Fibroblast of the conjunctiva (primary cell): ENCODE data around the gene FAM227A.
"Not testable (repeated sequence)": the region's sequence is repeated elsewhere in the genome, so short reads cannot be mapped to it uniquely, and the experiment has no call there.

Experiments
- DNase-seq: peaks from one replicate; pipeline ENCODE4 v3.0.0-alpha.2; 2010; ENCODE audit warnings: low read depth

FAM227A gene

GRCh38 chr22:38611559-38611958, 44.6 kb downstream of the FAM227A start:
- no peak for DNase-seq

GRCh38 chr22:38610234-38610633, 46.0 kb downstream of the FAM227A start:
- no peak for DNase-seq

GRCh38 chr22:38608992-38609750, 47.0 kb downstream of the FAM227A start:
- no peak for DNase-seq

- DNase-seq, result no peak
Observed at GRCh38 chr22:38607680-38608079, 48.5 kb downstream of the FAM227A start.

- no peak for DNase-seq
Observed at GRCh38 chr22:38602166-38602565, 54.0 kb downstream of the FAM227A start.

- no peak for DNase-seq
Observed at GRCh38 chr22:38601221-38601764, 54.9 kb downstream of the FAM227A start.

GRCh38 chr22:38599466-38599865, 56.7 kb downstream of the FAM227A start:
- no peak for DNase-seq

GRCh38 chr22:38582923-38583322, 73.3 kb downstream of the FAM227A start:
- DNase-seq, result not testable (repeated sequence)

- no peak for DNase-seq
Observed at GRCh38 chr22:38578505-38578904, 77.7 kb downstream of the FAM227A start.

- DNase-seq, result peak; percentile 44
Observed at GRCh38 chr22:38572065-38572464, 84.1 kb downstream of the FAM227A start.

- DNase-seq, result no peak
Observed at GRCh38 chr22:38570779-38571364, 85.3 kb downstream of the FAM227A start.

GRCh38 chr22:38569972-38570778, 86.0 kb downstream of the FAM227A start, which contains the start of gene DMC1:
TSS of gene DMC1 (minus strand) at chr22:38570183. CDS start at chr22:38568256, 1,927 bp downstream.
- DNase-seq, result peak; percentile 86

- DNase-seq, result no peak
Observed at GRCh38 chr22:38569181-38569971, 86.8 kb downstream of the FAM227A start.

GRCh38 chr22:38567531-38568285, 88.5 kb downstream of the FAM227A start:
- DNase-seq, result no peak

GRCh38 chr22:38566726-38567504, 89.3 kb downstream of the FAM227A start:
- no peak for DNase-seq

GRCh38 chr22:38565441-38565840, 90.8 kb downstream of the FAM227A start:
- no peak for DNase-seq

GRCh38 chr22:38564669-38565068, 91.5 kb downstream of the FAM227A start:
- no peak for DNase-seq

- peak; percentile 64 for DNase-seq
Observed at GRCh38 chr22:38554281-38554680, 101.9 kb downstream of the FAM227A start.

- DNase-seq, result no peak
Observed at GRCh38 chr22:38549101-38549894, 106.9 kb downstream of the FAM227A start.
